HG03354 (cell line): ENCODE results near the gene ZNF738.

Source experiments
- ATAC-seq: cut with Tn5 transposase; IDR thresholded peaks from one replicate; pipeline ENCODE4 v1.9.1; 2021; ENCODE audit warnings: mild to moderate bottlenecking; ENCODE audit not compliant: unreplicated experiment, poor library complexity, severe bottlenecking

Gene ZNF738

DNA sequence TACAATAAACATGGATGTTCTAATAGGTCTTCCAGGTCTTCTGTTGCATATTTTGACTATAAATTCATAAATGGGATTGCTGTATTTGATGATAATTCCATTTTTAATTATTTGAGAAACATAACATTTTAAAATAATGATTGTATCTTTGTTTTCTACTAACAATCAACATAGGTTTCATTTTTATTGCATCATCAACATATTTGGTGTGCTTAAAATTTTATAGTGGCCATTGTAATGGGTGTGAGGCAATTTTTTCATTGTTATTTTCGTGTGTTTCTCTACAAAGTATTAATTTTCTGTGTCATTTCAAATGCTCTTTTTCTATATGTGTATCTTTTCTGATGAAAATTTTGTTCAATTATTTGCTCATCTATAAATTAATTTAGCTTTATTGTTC lies 51.4 kb downstream of the ZNF738 start:
- no peak for ATAC-seq

DNA sequence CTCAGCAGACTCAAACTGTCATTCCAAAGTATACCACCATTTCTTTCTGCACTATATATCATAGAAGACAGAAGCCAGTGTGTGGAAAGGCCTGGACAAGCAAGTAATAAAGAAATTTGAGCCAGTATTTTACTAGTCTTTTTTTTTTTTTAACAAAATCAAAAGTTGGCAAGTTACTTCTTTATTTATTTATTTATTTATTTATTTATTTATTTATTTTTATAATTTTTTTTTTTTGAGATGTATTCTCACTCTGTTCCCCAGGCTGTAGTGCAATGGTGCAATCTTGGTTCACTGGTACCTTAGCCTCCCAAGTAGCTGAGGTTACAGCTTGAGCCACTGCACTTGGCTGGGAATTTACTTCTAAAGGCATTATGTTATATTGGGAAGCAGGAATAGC lies 63.4 kb downstream of the ZNF738 start:
- no peak for ATAC-seq

DNA sequence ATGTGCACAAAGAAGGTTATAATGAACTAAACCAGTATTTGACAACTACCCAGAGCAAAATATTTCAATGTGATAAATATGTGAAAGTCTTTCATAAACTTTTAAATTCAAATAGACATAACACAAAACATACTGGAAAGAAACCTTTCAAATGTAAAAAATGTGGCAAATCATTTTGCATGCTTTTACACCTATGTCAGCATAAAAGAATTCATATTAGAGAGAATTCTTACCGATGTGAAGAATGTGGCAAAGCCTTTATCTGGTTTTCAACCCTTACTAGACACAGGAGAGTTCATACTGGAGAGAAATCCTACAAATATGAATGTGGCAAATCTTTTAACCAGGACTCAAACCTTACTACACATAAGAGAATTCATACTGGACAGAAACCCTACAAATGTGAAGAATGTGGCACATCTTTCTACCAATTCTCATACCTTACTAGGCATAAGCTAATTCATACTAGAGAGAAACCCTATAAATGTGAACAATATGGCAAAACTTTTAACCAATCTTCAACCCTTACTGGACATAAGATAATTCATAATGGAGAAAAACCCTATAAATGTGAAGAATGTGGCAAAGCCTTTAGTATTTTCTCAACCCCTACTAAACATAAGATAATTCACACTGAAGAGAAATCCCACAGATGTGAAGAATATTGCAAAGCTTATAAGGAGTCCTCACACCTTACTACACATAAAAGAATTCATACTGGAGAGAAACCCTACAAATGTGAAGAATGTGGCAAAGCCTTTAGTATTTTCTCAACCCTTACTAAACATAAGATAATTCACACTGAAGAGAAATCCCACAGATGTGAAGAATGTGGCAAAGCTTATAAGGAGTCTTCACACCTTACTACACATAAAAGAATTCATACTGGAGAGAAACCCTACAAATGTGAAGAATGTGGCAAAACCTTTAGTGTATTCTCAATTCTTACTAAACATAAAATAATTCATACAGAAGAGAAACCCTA lies 64.5 kb downstream of the ZNF738 start:
- ATAC-seq, result no peak
